NCI-H446 treated with DMSO at 0.1 percent for 48 hours (cell line): ENCODE measurements around the gene GSAP.
"Not testable (repeated sequence)": the region's sequence is repeated elsewhere in the genome, so short reads cannot be mapped to it uniquely, and the experiment has no call there.

Experiments used
- DNase-seq: peaks from one replicate; lab custom pipeline; 2025; lab: John Stamatoyannopoulos, UW

Gene GSAP

GRCh38 chr7:77415823-77416620 is at the start of gene GSAP:
Gene GSAP (minus strand): TSS chr7:77416349. CDS start chr7:77416321, 28 bp downstream.
- no peak for DNase-seq

- no peak for DNase-seq
Measured at GRCh38 chr7:77465256-77465655, 49.1 kb upstream of the GSAP start.

- no peak for DNase-seq
Measured at GRCh38 chr7:77464589-77464988, 48.4 kb upstream of the GSAP start.

GRCh38 chr7:77463632-77464031 is 47.5 kb upstream of the GSAP start:
- not testable (repeated sequence) for DNase-seq

- DNase-seq: no peak
Measured at GRCh38 chr7:77461842-77462241, 45.7 kb upstream of the GSAP start.

- no peak for DNase-seq
Measured at GRCh38 chr7:77461246-77461645, 45.1 kb upstream of the GSAP start.

GRCh38 chr7:77460057-77460486 is 43.9 kb upstream of the GSAP start:
- DNase-seq: no peak

- DNase-seq: no peak
Measured at GRCh38 chr7:77459311-77459726, 43.2 kb upstream of the GSAP start.

GRCh38 chr7:77458786-77459185 is 42.6 kb upstream of the GSAP start:
- DNase-seq: no peak

- no peak for DNase-seq
Measured at GRCh38 chr7:77457779-77458178, 41.6 kb upstream of the GSAP start.

- no peak for DNase-seq
Measured at GRCh38 chr7:77456696-77457095, 40.5 kb upstream of the GSAP start.

- no peak for DNase-seq
Measured at GRCh38 chr7:77455321-77455720, 39.2 kb upstream of the GSAP start.

- DNase-seq: no peak
Measured at GRCh38 chr7:77454802-77455201, 38.7 kb upstream of the GSAP start.

- DNase-seq: no peak
Measured at GRCh38 chr7:77453531-77453930, 37.4 kb upstream of the GSAP start.

GRCh38 chr7:77451950-77452349 is 35.8 kb upstream of the GSAP start:
- DNase-seq: not testable (repeated sequence)

GRCh38 chr7:77450613-77451012 is 34.5 kb upstream of the GSAP start:
- DNase-seq: no peak

- DNase-seq: no peak
Measured at GRCh38 chr7:77450054-77450453, 33.9 kb upstream of the GSAP start.

- no peak for DNase-seq
Measured at GRCh38 chr7:77447616-77448015, 31.5 kb upstream of the GSAP start.

GRCh38 chr7:77444123-77444522 is 28.0 kb upstream of the GSAP start:
- DNase-seq: no peak

GRCh38 chr7:77443042-77443441 is 26.9 kb upstream of the GSAP start:
- no peak for DNase-seq

- DNase-seq: no peak
Measured at GRCh38 chr7:77442636-77443035, 26.5 kb upstream of the GSAP start.

- DNase-seq: no peak
Measured at GRCh38 chr7:77441046-77441445, 24.9 kb upstream of the GSAP start.

GRCh38 chr7:77439572-77439971 is 23.4 kb upstream of the GSAP start:
- no peak for DNase-seq

- no peak for DNase-seq
Measured at GRCh38 chr7:77438131-77438530, 22.0 kb upstream of the GSAP start.
